Ishikawa (cell line): ENCODE measurements around the gene SMPDL3B.

Experiments
- CEBPB ChIP-seq: IDR thresholded peaks from 2 replicates; pipeline ENCODE4 v1.6.1; 2012
- CREB1 ChIP-seq: IDR thresholded peaks from 2 replicates; pipeline ENCODE4 v1.6.1; 2012; ENCODE audit warnings: low read depth
- EGR1 ChIP-seq: IDR thresholded peaks from 2 replicates; pipeline ENCODE4 v1.6.1; 2012
- EP300 ChIP-seq: IDR thresholded peaks from 2 replicates; pipeline ENCODE4 v1.6.1; 2012; ENCODE audit warnings: borderline replicate concordance
- FOXM1 ChIP-seq: IDR thresholded peaks from 2 replicates; pipeline ENCODE4 v1.6.1; 2012; ENCODE audit warnings: low read depth, borderline replicate concordance
- NFIC ChIP-seq: IDR thresholded peaks from 2 replicates; pipeline ENCODE4 v1.6.1; 2012
- RAD21 ChIP-seq: IDR thresholded peaks from 2 replicates; pipeline ENCODE4 v1.6.1; 2012; ENCODE audit warnings: low read depth
- TAF1 ChIP-seq: IDR thresholded peaks from 2 replicates; pipeline ENCODE4 v1.6.1; 2012; ENCODE audit warnings: low read depth, mild to moderate bottlenecking
- TCF12 ChIP-seq: IDR thresholded peaks from 2 replicates; pipeline ENCODE4 v1.6.1; 2012; ENCODE audit warnings: low read depth
- TEAD4 ChIP-seq: IDR thresholded peaks from 2 replicates; pipeline ENCODE4 v1.6.1; 2012
- YY1 ChIP-seq: IDR thresholded peaks from 2 replicates; pipeline ENCODE4 v1.6.1; 2012; ENCODE audit warnings: low read depth
- ZBTB7A ChIP-seq: IDR thresholded peaks from 2 replicates; pipeline ENCODE4 v1.6.1; 2012; ENCODE audit warnings: low read depth
- TF ChIP-seq, protein P1 (sequence below): IDR thresholded peaks from 2 replicates; pipeline ENCODE4 v1.6.1; 2012; ENCODE audit warnings: low read depth, mild to moderate bottlenecking
- TF ChIP-seq, protein P2 (sequence below): IDR thresholded peaks from 2 replicates; pipeline ENCODE4 v1.6.1; 2012
- TF ChIP-seq, protein P3 (sequence below): IDR thresholded peaks from 2 replicates; pipeline ENCODE4 v1.6.1; 2012

Gene SMPDL3B

DNA sequence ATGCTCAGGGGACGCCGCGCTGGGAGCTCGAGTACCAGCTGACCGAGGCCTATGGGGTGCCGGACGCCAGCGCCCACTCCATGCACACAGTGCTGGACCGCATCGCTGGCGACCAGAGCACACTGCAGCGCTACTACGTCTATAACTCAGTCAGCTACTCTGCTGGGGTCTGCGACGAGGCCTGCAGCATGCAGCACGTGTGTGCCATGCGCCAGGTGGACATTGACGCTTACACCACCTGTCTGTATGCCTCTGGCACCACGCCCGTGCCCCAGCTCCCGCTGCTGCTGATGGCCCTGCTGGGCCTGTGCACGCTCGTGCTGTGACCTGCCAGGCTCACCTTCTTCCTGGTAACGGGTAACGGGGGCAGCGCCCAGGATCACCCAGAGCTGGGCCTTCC is 23.7 kb downstream of the SMPDL3B start:
- TF ChIP-seq, protein P1, sequence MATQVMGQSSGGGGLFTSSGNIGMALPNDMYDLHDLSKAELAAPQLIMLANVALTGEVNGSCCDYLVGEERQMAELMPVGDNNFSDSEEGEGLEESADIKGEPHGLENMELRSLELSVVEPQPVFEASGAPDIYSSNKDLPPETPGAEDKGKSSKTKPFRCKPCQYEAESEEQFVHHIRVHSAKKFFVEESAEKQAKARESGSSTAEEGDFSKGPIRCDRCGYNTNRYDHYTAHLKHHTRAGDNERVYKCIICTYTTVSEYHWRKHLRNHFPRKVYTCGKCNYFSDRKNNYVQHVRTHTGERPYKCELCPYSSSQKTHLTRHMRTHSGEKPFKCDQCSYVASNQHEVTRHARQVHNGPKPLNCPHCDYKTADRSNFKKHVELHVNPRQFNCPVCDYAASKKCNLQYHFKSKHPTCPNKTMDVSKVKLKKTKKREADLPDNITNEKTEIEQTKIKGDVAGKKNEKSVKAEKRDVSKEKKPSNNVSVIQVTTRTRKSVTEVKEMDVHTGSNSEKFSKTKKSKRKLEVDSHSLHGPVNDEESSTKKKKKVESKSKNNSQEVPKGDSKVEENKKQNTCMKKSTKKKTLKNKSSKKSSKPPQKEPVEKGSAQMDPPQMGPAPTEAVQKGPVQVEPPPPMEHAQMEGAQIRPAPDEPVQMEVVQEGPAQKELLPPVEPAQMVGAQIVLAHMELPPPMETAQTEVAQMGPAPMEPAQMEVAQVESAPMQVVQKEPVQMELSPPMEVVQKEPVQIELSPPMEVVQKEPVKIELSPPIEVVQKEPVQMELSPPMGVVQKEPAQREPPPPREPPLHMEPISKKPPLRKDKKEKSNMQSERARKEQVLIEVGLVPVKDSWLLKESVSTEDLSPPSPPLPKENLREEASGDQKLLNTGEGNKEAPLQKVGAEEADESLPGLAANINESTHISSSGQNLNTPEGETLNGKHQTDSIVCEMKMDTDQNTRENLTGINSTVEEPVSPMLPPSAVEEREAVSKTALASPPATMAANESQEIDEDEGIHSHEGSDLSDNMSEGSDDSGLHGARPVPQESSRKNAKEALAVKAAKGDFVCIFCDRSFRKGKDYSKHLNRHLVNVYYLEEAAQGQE = no peak
- TF ChIP-seq ZBTB7A (no peak), TEAD4 (no peak), EP300 (no peak), CEBPB (no peak), NFIC (no peak), TCF12 (no peak), YY1 (no peak), CREB1 (no peak), TAF1 (no peak), RAD21 (no peak)
- TF ChIP-seq, protein P2, sequence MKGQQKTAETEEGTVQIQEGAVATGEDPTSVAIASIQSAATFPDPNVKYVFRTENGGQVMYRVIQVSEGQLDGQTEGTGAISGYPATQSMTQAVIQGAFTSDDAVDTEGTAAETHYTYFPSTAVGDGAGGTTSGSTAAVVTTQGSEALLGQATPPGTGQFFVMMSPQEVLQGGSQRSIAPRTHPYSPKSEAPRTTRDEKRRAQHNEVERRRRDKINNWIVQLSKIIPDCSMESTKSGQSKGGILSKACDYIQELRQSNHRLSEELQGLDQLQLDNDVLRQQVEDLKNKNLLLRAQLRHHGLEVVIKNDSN = no peak
- TF ChIP-seq, protein P3, sequence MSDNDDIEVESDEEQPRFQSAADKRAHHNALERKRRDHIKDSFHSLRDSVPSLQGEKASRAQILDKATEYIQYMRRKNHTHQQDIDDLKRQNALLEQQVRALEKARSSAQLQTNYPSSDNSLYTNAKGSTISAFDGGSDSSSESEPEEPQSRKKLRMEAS = no peak

DNA sequence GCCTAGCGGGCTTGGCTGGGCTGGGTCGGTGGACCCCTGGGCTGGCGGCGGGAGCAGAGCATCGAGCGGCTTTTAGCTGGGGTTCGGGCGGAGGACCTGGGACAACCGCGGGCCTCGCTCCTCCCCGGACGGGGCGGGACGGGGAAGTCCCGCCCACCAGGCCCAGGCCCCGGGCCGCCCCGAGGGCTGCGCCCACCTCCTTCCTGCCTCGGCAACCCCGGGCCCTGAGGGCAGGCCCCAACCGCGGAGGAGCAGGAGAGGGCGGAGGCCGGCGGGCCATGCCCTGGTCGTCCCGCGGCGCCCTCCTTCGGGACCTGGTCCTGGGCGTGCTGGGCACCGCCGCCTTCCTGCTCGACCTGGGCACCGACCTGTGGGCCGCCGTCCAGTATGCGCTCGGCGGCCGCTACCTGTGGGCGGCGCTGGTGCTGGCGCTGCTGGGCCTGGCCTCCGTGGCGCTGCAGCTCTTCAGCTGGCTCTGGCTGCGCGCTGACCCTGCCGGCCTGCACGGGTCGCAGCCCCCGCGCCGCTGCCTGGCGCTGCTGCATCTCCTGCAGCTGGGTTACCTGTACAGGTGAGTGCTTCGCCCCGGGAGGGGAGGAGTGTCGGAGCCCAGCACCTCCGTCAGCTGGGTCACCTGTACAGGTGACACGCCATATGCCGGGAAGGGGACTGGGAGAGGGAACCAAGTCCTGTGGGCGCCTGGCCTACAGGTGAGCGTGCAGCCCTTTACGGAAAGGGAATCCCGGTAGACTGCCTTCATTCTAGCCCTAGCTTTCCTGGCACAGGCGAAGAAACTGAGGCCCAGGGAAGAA is 25.2 kb downstream of the SMPDL3B start, which contains the start of gene XKR8:
Gene XKR8, plus strand, starts transcription at position 182 of the 812 bp plus-strand sequence. Its CDS starts 97 bp downstream, at position 279.
- TF ChIP-seq ZBTB7A (peak; percentile 58), NFIC (no peak), TEAD4 (peak; percentile 22), FOXM1 (no peak), TAF1 (peak; percentile 42; the same call in 1 of the 2 replicates), RAD21 (peak; percentile 53; the same call in 1 of the 2 replicates), EP300 (0 out of 2 replicates have a peak, but pooled peaks have one; percentile 5), CREB1 (no peak), TCF12 (peak; percentile 39; the same call in 1 of the 2 replicates), EGR1 (0 out of 2 replicates have a peak, but pooled peaks have one; percentile 34), YY1 (peak; percentile 10; the same call in 1 of the 2 replicates), CEBPB (no peak)
- TF ChIP-seq, protein P1 = no peak
- TF ChIP-seq, protein P3 = no peak; the same call in 1 of the 2 replicates
- TF ChIP-seq, protein P2 = no peak

DNA sequence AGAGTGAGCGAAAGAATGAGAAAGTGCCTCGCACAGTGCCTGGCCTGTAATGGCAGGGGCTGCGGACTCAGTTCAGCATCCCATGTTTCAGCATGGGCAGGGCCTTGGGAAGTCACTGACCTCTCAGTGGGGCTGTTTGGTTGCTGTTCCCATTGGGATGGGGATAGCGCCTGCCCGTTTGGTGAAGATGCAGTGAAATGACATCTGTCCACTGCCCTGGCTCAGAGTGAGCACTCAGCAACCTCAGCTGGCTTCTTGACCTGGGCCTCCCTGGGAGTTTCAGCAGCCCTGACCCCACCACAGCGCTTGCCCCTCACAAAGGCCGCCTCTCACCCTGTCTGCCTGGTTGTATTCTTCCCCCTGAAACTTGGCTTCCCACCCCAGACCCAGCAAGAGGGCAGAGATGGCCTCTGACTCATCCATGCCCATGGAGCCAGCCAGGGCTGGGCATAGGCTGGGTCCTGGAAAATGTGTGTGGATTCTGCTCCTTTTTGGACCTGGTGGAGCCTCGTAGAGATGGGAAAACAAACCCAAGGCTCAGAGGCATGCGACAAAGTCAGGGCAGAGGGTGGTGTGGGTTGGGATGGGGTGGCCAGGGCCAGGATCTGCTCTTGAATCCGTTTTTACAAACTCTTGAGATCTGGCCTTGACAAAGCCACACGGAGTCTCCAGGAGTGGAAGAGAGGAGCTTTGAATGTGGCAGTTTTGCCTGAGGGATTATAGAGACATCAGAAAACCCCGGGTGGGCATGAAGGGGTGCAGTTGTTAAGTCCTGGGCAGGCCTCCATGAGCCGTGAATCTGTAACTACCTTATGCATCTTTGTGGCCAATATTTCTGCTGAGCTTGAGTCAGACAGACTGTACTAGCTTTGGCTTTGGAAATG is 26.2 kb downstream of the SMPDL3B start:
- TF ChIP-seq TEAD4 = no peak

DNA sequence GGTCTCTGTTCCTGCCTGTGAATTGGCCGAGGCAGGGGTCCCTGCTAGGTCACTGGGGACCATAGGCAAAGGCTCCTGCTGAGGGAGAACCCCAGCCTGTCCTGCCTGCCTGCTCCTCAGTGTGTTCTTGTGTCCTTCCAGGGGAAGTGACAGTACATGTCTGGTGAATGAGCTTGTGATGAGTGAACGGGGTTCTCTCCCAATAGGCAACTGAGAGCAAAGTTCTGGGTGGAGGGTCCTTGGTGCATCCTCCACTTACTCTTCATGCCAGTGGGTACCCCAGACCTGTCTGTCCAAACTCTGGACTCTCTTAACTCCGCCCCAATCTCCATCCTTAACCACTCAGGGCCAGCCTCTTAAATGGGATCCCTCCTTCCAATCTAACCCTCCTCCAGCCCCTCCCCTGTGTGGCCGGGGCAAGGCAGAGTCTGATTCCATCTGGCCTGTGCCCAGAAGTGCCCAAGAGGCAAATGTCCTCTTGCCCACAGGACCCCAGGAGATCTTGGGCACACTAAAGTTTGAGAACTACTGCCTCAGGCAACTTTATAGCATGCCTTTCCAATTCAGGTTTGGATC is 26.9 kb downstream of the SMPDL3B start:
- TF ChIP-seq FOXM1 (no peak), CREB1 (no peak), TCF12 (no peak), EGR1 (no peak), CEBPB (no peak)
- TF ChIP-seq, protein P2 = no peak
